Uterus (tissue), 2 donors: ENCODE data around the gene TMEM40.

Experiments used
- POLR2A ChIP-seq, 2 donors: fragments of 450-650 bp; IDR thresholded peaks; one replicate each; pipeline ENCODE4 v1.6.1; 2016; ENCODE audit warnings: antibody characterized with exemption in 2 of 2, mild to moderate bottlenecking in 1 of 2, moderate library complexity in 1 of 2
- TF ChIP-seq, protein P1 (sequence below), 4 experiments: fragments of 200-600 bp in 2 of 4; fragments of 450-650 bp in 2 of 4; sonication (generic) in 2 of 4; IDR thresholded peaks; one replicate each; pipeline ENCODE4 v1.5.1; 2016 to 2019; ENCODE audit warnings: antibody characterized with exemption in 4 of 4, mild to moderate bottlenecking in 2 of 4, moderate library complexity in 1 of 4

DNA sequence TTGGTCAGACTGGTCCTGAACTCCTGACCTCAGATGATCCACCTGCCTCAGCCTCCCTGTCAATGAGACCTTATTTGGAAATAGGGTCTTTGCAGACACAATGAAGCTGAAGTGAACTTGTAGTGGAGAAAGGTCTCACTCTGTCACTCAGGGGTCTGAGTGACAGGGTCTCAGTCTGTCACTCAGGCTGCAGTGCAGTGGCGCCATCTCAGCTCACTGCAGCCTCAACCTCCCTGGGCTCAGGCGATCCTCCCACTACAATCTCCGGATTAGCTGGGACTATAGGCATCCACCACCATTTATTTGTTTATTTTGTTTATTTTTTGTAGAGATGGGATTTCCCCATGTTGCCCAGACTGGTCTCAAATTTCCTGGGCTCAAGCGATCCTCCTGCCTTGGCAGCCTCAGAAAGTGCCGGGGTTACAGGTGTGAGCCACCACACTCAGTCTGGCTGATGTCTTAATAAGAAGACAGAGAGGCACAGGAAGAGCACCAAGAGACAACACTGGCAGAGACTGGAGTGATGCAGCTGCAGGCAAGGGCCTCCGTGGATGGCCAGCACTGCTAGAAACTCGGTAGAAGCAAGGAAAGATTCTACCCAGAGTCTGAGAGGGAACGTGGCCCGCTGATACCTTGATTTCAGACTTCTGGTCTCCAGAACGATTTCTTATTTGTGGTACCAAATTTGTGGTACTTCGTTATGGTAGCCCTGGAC, 68.9 kb downstream of the TMEM40 start:
- TF ChIP-seq, protein P1, sequence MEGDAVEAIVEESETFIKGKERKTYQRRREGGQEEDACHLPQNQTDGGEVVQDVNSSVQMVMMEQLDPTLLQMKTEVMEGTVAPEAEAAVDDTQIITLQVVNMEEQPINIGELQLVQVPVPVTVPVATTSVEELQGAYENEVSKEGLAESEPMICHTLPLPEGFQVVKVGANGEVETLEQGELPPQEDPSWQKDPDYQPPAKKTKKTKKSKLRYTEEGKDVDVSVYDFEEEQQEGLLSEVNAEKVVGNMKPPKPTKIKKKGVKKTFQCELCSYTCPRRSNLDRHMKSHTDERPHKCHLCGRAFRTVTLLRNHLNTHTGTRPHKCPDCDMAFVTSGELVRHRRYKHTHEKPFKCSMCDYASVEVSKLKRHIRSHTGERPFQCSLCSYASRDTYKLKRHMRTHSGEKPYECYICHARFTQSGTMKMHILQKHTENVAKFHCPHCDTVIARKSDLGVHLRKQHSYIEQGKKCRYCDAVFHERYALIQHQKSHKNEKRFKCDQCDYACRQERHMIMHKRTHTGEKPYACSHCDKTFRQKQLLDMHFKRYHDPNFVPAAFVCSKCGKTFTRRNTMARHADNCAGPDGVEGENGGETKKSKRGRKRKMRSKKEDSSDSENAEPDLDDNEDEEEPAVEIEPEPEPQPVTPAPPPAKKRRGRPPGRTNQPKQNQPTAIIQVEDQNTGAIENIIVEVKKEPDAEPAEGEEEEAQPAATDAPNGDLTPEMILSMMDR (IDR thresholded peaks at IDR 0.05) = no peak
- no peak for TF ChIP-seq POLR2A (IDR thresholded peaks at IDR 0.05)
